Activated CD4-positive, CD25-positive, alpha-beta regulatory T cell treated with anti-CD3 and anti-CD28 coated beads, Interleukin-2, amount 50 U/mL, for 16 hours (primary cell): Measurements from ENCODE around the gene SLC17A5.
"Not testable (repeated sequence)": the region's sequence is repeated elsewhere in the genome, so short reads cannot be mapped to it uniquely, and the experiment has no call there.

Experiments
- DNase-seq: peaks from one replicate; pipeline ENCODE4 v3.0.0-alpha.2; 2020; ENCODE audit warnings: low read depth, low spot score

The SLC17A5 gene

DNA sequence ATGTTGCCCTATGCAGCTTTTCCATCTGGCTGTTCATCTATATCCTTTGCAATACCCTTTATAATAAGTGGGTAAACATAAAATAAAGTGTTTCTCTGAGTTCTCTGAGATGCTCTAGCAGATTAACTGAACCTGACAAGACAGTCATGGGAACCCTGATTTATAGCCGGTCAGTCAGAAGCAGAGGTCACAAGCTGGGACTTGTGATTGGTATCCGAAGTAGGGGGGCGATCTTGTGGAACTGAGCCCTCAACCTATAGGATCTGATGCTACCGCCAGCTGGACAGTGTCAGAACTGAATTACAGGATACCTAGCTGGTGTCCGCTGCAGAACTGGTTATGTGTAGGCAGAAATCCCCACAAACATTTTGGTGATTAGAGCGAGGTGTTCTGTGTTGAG lies 39.0 kb downstream of the SLC17A5 start:
- no peak for DNase-seq

DNA sequence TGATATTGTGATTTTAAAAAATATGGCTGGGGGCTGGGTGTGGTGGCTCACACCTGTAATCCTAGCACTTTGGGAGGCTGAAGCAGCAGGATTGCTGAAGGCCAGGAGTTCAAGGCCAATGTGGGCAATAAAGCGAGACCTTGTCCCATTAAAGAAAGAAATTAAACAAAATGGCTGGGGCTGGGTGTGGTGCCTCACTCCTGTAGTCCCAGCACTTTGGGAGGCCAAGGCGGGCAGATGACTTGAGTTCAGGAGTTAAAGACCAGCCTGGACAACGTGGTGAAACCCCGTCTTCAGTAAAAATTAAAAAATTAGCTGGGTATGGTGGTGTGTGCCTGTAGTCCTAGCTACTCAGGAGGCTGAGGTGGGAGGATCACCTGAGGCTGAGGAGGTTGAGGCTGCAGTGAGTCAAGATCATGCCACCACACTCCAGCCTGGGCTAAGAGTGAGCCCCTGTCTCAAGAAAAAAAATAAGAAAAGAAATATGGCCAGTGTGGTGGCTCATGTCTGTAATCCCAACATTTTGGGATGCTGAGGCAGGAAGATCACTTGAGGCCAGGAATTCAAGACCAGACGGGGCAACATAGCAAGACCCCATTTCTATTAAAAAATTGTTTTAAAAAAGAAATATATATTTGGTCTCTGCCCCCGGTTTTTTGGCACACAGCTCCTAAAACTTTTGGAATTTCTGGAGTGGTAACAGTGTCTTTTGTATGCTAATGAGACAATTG lies 39.8 kb downstream of the SLC17A5 start:
- DNase-seq: no peak

DNA sequence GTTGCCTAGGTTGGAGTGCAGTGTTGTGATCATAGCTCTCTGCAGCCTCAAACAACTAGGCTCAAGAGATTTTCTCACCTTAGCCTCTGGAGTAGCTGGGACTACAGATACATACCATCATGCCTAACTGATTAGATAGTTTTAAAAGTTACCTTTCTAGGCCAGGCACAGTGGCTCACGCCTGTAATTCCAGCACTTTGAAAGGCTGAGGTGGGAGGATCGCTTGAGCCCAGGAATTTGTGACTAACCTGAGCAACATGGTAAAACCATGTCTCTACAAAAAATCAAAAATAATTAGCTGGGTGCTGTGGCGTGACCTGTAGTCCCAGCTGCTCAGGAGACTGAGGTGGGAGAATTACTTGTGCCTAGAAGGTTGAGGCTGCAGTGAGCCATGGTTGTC lies 41.2 kb downstream of the SLC17A5 start:
- no peak for DNase-seq

DNA sequence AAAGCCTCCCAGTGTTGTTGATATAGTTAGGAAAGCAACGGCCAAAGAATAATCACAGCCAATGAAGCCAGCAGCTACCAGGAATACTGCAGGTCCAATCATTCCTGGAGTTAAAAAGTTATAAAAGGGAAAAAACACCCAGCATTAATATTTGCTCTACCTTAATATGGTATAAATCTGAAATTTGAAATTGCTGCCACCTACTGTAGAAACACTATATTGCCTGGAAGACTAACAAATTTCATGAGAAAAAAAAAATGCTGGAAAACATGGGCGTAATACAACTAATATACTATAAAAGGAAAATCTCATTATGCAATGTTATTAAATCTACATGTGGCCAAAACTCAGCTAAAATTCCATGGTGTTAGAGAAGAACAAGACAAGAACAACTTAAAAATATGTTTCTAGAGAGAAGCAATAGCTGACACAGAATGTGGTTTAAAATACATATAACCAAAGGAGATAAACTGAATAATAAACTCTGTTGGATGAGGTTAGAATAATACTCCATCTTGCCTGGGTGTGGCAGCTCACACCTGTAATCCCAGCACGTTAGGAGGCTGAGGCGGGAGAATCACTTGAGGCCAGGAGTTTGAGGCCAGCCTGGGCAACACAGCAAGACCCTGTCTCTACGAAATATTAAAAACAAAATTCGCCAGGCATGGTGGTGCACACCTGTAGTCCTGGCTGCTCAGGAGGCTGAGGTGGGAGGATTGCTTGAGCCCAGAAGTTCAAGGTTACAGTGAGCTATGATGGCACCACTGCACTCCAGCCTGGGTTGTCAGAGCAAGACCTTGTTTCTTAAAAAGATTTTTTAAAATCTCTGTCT lies 43.1 kb downstream of the SLC17A5 start:
- no peak for DNase-seq

DNA sequence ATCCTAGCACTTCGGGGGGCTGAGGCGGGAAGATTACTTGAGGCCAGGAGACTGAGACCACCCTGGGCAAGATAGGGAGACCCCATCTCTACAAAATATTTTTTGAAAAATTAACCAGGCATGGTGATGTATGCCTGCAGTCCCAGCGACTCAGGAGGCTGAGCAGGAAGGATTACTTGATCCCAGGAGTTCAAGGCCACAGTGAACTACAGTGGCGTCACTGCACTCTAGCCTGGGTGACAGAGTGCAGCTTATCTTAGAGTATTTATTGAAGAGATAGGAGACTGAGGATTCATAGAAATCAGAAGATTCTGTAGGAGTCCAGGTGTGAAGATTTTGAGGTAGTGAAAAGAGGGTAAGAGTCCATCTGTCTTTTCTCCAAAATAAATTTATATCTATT lies 45.0 kb downstream of the SLC17A5 start:
- DNase-seq: no peak

DNA sequence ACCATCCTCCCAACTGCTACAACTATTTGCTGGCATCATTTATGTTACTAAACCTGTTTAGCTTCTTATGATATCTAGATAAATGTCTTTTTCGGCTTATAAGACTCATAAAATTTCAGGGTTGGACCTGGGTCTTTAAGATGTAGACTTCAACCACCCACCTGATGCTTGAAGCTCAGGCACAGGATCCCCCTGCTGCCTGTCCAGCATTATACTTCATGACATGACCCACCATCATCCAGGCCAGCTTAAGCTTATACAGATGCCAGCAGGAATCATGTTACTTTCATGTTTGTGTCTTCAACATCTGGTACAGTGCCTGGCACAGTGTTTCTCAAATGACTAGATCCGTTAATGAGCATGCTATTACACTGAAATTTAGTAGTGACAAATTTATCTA lies 47.4 kb downstream of the SLC17A5 start:
- no peak for DNase-seq

DNA sequence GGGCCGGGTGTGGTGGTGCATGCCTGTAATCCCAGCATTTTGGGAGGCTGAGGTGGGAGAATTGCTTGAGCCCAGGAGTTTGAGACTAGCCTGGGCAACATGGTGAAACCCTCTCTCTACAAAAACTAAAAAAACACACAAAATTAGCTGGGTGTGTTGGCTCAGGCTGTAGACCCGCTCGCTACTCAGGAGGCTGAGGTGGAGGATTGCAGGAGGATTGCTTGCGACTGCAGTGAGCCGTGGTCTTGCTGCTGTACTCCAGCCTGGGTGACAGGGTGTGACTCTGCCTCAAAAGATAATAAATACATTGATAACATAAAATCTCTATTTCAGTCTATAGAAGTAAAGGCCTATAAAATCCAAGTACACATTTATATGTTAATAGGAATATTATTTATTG lies 49.3 kb downstream of the SLC17A5 start:
- DNase-seq: no peak

DNA sequence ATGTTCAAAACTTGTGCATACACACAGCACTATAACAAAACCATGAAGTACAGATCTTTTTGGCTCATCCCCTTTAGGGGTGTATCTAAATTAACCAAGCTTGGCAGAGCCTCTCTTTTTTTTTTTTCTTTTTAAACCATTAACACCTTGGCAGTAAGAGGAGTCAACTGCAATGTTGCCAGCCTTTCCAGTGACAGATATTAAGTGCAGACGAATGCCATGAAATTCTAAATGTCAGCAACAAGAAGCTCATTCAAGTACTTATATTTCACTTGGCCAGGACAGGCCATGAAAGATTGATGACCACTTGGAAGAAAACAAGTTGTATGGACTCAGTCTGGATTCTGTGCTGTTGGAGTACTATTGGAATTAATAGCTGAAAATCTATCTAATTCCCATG lies 49.8 kb downstream of the SLC17A5 start:
- DNase-seq: no peak

DNA sequence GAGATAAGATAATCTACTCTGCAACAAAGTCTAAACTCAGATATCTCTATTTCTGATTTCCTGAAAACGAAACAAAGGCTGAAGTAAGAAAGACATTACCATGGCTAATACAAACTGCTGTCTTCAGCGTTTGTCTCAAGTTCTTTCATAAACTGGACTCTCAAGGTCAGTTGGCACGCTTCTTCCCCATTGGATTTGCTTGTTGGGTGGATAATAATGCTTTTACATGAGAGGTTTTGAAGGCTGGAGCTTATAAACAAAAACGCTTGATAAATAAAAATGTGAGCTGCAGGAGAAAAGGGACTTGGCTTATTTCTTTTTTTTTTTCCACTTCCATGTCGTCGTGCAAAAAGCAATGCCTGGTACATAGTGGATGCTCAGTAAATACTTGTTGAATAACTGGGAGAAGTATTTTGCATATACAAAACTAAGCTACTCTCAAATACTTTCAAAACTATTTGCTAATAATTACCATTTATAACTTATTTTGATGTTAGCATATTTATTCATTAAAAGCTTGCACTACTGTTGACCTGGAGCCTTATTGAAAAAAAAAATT lies 67.3 kb downstream of the SLC17A5 start:
- no peak for DNase-seq

DNA sequence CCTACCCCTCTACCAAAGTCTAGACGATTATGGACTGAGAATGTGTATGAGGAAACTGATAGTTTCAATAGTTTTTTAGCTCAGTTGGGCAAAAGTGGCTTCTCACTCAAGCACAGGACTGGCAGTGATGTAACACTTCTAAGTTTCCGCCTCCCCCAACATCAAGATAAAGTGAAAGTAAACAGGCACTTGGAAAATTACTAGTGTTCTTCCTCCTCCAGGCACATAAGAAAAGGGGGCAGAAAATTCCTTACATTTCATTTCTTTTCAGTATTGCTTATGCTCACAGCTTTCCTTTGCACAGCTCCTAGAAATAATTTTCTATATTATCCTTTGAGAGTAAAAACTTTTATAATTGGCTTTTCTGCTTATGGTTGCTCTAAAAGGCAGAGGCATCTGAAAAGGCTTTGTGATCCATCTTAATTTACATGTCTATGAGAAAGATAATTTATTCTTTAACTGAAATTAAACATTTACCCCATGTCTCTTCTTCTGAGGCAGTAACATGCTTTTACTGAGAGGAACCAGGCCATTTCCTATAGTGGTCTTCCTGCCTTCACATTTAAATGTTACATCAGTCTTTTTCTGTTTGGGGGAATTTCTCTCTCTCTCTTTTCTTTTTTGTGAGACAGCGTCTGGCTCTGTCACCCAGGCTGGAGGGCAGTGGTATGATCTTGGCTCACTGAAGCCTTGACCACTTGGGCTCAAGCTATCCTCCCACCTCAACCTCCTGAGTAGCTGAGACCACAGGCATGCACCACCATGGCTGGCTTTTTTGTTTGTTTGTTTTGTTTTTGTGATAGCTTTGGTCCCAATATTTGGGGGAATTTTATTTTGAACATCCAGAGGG lies 68.0 kb downstream of the SLC17A5 start:
- peak; percentile 24 for DNase-seq

DNA sequence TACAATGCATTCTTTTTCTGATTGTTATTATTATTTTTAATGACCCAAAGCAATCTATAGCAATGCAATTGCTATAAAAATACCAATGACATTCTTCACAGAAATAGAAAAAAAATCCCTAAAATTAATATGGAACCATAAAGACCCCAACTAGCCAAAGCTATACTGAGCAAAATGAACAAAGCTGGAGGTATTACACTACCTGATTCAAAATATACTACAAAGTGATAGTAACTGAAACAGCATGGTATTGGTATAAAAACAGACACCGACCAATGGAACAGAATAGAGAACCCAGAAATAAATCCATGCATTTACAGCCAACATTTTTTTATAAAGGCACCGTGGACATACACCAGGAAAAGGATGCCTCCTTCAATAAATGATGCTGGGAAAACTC lies 72.5 kb downstream of the SLC17A5 start:
- no peak for DNase-seq

DNA sequence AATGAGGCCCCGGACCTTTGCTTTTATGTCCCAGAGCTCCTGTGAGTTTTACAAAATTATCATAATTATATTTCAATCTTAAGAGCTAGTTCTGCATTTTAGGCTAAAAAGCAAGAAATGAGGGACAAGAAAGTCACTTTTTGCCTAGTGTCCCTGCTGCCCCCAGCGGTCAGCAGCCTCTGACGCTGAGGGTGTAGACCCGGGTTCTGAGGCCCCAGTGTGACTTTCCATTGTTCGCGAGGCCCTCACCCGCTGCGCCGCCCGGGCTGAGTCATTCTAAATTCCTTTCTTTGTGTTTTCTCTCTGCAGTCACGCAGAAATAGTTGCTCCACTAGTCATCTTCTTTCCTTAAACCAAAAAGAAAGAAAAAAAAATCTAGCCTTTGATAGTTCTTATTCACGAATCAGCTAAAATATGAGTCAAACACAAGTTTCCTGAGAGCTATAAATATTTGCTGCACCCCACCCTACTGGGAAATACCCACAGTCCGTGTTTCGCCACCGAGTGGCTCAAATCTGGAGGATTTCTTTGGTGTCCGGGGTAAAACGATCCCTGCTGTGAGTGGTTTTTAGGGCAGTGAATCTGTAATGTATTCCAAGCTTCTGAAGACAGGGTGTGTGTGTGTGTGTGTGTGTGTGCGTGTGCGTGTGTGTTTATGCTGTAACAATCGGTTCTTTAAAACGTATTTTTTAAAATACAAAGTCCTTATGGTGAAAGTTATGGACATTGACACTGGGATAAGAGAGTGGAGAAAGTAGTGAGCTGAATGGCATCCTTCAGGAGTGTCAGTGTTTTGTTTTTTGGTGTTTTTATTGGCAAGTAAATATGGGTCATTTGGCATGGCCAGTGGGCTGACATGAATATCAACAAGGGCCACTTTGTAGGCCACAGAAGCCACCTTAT lies 73.3 kb downstream of the SLC17A5 start:
- peak; percentile 44 for DNase-seq

DNA sequence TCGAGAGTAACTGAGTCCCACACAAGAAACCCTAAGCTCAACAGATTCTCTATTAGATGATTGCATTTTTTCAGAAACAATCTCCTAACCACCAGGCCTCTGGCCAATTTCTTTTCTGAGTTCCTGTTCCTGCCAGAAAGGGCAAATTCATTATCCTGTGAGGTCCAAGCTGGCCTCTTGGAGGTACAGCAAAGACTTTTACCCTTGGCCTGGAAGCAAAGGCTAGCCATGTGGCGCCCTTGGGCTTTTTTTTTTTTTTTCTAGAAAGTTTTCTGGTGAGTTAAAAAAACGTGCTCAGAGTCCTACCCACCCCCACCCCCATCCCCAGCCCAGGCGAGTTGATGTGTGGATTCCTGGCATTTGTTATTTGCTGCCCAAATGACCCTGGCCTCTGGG lies 73.9 kb downstream of the SLC17A5 start:
- no peak for DNase-seq

DNA sequence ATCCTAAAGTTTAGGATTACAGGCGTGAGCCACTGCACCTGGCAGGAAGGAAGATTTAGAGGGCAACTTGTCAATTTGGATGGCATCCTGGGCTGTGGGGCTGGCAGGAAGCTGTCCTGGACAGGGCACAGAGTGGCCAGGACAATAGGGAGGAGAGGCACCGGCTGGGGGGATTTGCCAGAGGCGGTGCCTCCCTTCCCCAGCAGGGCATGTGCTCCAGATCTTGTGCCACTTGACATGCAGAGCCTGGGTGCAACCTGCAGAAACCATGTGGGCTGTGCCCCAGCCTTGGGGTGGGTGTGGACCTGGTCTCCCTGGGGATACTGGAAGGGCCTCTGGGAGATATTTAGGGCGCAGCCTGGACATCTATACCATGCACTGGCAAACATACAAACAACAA lies 74.4 kb downstream of the SLC17A5 start:
- no peak for DNase-seq

DNA sequence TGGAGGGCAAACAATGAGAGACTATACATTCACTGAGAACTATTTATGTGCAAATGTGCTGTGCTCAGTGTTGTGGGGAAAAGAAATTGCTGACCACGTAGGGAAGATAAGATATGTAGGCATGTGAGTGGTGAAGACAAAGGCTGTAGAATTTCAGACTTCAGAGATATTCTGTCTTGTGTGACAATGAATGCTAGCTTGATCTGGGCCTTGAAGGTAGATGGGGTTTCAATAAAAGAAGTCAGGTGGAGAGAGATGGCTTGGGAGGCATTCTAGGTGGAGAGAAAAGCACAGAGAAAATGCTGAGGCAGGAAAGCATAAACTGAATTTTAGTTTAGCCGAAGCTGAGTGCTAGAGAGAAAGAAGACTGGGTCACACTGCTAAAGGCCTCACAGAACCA lies 76.1 kb downstream of the SLC17A5 start:
- no peak for DNase-seq

DNA sequence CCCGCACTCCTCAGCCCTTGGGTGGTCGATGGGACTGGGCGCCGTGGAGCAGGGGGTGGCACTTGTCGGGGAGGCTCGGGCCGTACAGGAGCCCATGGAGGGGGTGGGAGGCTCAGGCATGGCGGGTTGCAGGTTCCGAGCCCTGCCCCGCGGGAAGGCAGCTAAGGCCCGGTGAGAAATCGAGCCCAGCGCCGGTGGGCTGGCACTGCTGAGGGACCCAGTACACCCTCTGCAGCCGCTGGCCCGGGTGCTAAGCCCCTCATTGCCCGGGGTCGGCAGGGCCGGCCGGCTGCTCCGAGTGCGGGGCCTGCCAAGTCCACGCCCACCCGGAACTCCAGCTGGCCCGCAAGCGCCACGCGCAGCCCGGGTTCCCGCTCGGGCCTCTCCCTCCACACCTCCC lies 81.3 kb downstream of the SLC17A5 start:
- DNase-seq: not testable (repeated sequence)

DNA sequence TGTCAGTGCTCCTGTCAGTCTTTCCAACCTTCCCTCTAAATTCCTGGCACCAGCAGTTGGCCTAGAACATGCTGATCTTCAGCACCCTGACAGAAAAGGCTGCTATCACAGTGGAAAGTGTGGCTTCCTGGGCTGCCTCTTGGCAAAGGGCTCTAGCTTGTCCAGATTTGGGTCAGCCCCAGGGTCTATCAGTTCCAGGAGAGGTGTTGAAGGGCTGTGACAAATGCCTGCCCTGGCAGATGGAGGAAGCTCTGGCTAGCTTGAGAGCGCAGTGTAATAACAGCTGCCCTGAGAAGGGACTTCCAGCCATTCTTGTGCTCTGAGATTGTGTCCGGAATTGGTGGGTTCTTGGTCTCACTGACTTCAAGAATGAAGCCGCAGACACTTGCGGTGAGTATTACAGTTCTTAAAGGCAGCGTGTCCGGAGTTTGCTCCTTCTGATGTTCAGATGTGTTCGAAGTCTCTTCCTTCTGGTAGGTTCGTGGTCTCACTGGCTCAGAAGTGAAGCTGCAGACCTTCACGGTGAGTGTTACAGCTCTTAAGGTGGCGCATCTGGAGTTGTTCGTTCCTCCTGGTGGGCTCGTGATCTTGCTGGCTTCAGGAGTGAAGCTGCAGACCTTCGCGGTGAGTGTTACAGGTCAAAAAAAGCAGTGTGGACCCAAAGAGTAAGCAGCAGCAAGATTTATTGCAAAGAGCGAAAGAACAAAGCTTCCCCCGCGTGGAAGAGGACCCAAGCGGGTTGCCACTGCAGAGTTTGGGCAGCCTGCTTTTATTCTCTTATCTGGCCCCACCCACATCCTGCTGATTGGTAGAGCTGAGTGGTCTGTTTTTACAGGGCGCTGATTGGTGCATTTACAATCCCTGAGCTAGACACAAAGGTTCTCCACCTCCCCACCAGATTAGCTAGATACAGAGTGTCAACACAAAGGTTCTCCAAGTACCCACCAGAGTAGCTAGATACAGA lies 82.3 kb downstream of the SLC17A5 start:
- DNase-seq: not testable (repeated sequence)

DNA sequence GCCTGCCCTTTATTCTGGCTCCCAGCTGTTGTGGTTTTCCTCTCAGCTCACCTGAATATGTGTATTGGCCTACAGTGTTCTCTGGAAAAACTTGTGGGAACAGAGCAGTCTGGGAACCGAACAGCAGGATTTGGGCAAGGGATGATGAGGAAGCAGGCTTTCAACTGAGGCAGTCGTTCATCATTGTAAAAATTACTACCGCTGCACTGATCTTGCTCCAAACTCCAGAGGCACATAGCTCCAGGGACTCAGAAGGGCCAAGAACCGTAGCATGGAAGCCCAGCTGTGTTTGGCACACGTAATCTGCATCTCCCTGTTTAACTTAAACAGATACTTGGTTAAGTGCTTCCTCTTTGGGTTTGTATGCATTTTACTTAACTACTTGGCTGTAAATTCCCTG lies 84.7 kb downstream of the SLC17A5 start:
- no peak for DNase-seq

DNA sequence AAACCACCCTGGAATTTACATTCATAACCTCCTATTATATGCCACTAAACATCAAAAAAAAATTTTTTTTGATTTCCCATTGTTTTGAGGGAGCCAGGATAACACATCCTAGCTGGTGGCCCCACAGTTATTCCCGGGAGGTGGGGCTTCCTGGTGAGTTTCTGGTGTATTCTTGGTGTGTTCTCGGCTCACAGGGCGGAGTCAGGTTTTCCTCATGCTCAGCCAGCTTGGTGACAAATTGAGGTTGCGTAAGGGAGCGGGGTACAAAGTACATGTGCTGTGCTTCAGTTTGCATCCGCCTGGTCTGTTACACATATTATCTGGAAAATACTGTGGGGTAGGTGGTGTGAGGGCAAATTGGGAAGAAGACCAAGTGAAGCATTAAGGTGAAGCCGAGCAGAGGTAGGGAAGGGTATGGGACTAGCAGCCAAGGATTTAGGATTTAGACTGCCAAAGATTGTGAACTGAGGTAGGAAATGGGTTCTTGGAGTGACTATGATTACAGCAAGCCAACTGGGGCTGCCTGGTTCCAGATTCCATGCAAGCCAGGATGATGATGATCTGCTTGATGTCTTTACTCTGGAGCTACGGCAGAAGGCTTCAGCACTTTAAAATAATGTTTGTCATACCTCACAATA lies 86.7 kb downstream of the SLC17A5 start:
- no peak for DNase-seq
